HG03575 (cell line): ENCODE data around the gene CTCFL.

ENCODE experiments used
- ATAC-seq: cut with Tn5 transposase; IDR thresholded peaks from one replicate; pipeline ENCODE4 v1.9.1; 2021; ENCODE audit not compliant: unreplicated experiment, insufficient number of reproducible peaks, low FRiP score; ENCODE audit errors: extremely low read depth

Gene CTCFL

GRCh38 chr20:57540890-57541580 lies 16.1 kb upstream of the CTCFL start:
- ATAC-seq: no peak

- no peak for ATAC-seq
Observed at GRCh38 chr20:57539889-57540288, 14.9 kb upstream of the CTCFL start.

GRCh38 chr20:57537822-57538221 lies 12.9 kb upstream of the CTCFL start:
- no peak for ATAC-seq

DNA sequence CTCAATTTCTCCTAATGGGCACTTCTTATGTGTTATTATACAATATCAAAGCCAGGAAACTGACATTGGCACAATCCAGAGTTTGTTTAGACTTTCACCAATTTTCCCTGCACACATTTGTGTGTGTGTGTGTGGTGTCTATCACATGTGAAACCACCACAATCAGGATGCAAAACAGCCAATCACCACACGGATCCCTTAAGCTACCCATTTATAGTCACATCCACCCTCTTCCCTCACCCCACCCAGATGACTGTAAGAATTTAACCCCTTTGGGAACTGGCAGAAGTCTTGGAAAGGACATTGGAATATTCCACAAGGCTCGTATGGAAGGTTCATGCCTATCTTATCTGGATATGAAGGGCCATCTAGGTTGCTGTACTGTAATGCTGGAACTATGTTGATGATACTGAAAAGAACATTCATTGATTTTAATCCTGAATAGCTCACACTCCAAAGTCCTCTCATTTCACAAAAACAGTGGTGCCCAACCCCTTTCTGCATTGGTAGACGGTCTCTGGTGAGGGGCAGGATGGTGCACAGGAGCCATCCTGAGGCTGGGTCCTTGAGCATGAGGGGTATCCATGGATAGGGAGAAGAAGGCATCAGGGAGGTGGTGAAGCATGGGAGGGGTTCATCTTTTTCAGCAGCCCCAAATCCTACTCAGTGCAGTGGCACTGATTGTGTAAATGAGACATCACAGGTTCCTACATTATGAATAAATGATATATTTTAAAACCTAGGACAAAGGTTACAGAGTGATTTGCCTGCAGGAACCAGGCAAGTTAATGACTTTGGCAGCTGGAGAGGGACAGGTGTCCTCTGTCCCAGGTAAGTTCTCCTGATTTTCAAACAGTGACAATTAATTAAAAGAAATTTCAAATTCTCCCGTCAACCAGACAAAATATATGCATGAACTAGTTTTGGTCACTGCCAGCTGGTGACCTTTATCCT lies 12.1 kb upstream of the CTCFL start:
- ATAC-seq: no peak

- ATAC-seq: no peak
Observed at GRCh38 chr20:57536120-57536708, 11.3 kb upstream of the CTCFL start.

GRCh38 chr20:57535297-57535696 lies 10.4 kb upstream of the CTCFL start:
- no peak for ATAC-seq

DNA sequence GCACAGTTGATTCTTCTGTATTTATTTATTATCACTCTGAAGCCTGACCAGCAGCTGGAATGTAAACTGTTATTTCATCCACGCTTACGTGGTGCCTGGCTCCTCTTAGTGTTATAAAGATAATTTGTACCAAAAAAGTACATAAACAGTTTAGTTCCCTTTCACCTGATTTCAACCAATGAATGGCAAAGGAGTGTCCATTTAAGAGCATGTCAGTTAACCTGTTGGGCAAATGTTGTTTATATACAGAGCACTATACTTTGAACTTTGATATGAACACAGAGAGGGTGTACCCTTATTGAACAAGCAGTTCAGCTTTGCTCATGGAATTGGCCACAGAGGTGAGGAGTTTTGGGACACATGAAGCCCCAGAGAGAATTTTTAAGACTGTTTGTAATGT lies 7.2 kb upstream of the CTCFL start:
- ATAC-seq: no peak

DNA sequence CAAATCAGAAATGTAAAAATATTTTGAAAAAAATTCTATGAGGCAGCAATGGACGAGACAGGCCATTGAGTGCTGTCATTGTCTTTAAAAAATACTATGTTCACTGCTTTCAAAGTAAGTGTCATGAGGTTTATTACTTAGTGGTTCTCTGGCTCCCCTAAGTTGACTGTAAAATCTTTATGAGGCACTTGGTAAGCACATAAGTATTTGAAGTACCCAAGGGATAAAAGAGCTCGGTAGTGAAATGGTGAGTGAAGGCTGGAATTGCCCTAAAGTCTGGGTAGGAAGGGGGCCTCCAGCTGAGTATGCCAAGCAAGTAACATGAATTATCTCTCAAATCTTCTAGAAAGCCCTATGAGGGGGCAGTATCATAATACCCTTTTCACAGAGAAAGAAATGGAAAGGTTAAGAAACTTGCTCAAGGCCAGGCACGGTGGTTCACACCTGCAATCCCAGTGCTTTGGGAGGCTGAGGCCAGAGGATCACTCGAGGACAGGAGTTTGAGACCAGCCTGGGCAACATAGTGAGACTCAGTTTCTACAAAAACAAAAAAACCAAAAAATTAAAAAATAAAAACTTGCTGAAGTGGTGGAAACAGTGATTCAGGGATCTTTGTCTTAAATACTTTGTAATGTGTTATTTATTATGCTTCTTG lies 5.5 kb upstream of the CTCFL start:
- ATAC-seq: no peak

GRCh38 chr20:57529810-57530209 lies 4.9 kb upstream of the CTCFL start:
- no peak for ATAC-seq

DNA sequence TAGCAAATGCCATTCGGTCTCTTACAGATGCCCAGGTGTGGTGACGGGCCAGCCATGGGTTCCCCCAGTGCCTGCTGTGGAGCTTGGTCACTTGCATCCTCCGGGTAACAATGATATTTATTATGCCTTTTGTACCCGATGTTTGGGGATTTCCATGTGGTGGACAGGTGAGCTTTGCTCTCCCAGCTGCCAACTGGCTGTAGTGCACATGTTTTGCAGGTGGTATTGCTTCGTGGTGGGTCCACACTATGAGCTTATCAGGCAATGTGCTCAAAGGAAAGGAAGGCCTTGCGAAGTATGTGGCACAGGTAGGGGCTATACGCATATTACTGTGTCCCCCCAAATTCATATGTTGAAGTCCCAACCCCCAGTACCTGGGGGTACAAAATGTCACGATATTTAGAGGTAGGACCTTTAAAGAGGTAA lies 4.2 kb upstream of the CTCFL start:
- ATAC-seq: no peak

GRCh38 chr20:57528148-57528547 lies 3.2 kb upstream of the CTCFL start:
- no peak for ATAC-seq

DNA sequence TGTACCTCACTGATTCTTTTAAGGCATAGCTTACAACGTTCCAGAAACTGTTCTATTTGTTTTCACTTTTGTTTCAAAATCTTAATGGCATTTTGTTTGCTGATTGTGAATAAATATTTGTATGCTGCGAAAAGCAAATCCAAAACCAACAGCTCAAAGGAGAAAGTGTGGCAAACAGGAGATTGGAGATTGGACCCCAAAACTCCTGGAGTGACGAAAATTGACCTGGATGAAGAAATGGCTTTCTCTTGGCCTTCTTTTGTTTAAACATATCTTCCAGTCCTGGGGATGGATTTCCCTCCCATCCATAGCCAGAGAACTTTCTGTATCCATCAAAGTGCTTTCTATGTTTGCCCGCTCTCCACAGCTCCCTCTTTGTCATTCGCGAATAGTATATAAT lies 2.8 kb upstream of the CTCFL start:
- ATAC-seq: no peak

- no peak for ATAC-seq
Observed at GRCh38 chr20:57526885-57527460, 2.0 kb upstream of the CTCFL start.

- ATAC-seq: no peak
Observed at GRCh38 chr20:57526087-57526884, 1.3 kb upstream of the CTCFL start.

- ATAC-seq: no peak
Observed at GRCh38 chr20:57525328-57526086, 567 bp upstream of the CTCFL start.

DNA sequence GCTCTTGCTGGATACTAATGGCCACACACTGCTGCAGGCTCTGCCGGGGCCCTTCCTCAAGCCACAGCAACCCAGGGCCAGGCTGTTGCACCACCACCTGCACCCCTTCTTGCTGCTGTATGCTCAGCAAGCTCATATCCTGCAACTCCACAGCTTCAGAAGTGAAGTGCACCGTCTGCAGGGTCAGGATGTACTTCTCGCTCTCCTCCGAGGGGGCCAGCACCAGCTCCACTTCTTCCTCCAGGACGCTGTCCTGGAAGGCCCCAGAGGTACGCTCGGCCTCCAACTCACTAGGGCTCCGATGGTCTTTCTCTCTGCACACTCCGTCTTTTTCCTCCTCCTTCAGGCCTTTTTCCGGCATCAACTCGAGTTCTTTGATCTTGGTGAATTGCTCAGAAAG lies 1.2 kb downstream of the CTCFL start:
- no peak for ATAC-seq

DNA sequence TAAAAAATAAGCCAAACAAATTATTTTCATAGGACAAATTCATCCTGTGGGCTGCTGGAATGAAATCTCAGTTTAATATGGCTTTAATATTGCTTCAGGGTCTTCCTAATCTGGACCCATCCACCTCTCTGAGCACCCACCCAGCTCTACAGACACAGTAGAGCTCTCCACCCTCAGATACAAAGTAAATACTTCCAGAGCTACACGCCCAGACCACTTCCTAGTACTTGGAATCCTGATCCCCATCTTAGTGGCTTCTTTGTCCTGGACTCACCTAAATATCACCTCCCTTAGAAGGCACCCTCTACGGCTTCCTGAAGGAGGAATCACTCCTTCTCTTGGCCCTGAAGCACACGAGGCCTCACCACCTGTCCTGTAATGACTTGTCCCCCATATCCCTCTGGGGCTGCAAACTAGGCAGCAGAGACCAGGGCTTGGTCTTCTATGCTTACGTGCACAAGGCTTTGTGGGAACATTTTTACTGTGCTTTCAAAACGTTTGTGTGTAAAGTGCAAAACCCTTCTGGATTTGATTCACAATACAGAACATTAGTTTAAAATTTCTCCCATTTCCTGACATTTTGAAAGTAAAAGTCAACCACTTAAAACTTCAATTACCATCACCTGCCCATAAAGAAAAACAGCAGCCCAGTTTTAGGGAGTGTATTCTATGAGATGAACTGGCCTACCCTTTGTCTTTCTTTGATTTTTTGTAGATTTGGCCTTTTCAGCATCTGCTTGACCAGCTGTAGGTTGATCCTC lies 2.4 kb downstream of the CTCFL start:
- ATAC-seq: no peak
